A549 (cell line): ENCODE results near the gene SND1. TPM values are rescaled to one million over a fixed set of nuclear protein-coding genes. Genes with fewer than 3 reads are reported as not detected.

Experiments
- ATAC-seq, 2 experiments: fragments of 200-7000 bp in 1 of 2; fragments of >200 bp in 1 of 2; cut with Nextera tagmentation in 1 of 2; cut with Tn5 transposase in 1 of 2; 3 replicates each; pipeline versions ENCODE4 v1.8.0 to v1.9.1; 2018 to 2020; ENCODE audit warnings: mild to moderate bottlenecking in 1 of 2, moderate library complexity in 1 of 2
- CTCF ChIA-PET: fragments of 300-600 bp; sonication (Branson Sonifier 250); formaldehyde crosslinking; extraction: SDS; loops from one replicate; lab custom pipeline; 2021; ENCODE audit warnings: antibody characterized with exemption, inconsistent platforms; lab: Yijun Ruan, JAX
- POLR2A ChIA-PET: fragments of 350-600 bp; formaldehyde crosslinking; extraction: SDS; loops from one replicate; lab custom pipeline; 2021; ENCODE audit warnings: antibody characterized with exemption, inconsistent platforms; lab: Yijun Ruan, JAX
- DNase-seq, 2 experiments: peaks; one replicate each; pipeline versions ENCODE4 v3.0.0 to v3.0.0-alpha.2; 2011 to 2016; ENCODE audit warnings: low read depth in 1 of 2, low spot score in 1 of 2
- FAIRE-seq: peaks from 2 replicates; lab custom pipeline; 2011; peaks lifted over from hg19 to GRCh38; lab: Jason Lieb, UNC
- H3K27ac ChIP-seq, 2 experiments: fragments of >200 bp; sonication (Bioruptor Twin); formaldehyde crosslinking; 3 replicates each; pipeline ENCODE4 v1.5.1; 2016 to 2017
- H3K4me1 ChIP-seq: fragments of >200 bp; sonication (Bioruptor Twin); formaldehyde crosslinking; 3 replicates; pipeline ENCODE4 v1.6.1; 2016
- H3K4me2 ChIP-seq: fragments of >200 bp; sonication (Bioruptor Twin); formaldehyde crosslinking; 3 replicates; pipeline ENCODE4 v1.6.1; 2016
- H3K4me3 ChIP-seq: fragments of >200 bp; sonication (Bioruptor Twin); formaldehyde crosslinking; 3 replicates; pipeline ENCODE4 v1.5.1; 2016
- H3K9me3 ChIP-seq: fragments of >200 bp; sonication (Bioruptor Twin); formaldehyde crosslinking; 3 replicates; pipeline ENCODE4 v1.6.1; 2016
- CTCF ChIP-seq: fragments of >200 bp; sonication (Bioruptor Twin); formaldehyde crosslinking; IDR thresholded peaks from 3 replicates; pipeline ENCODE4 v1.5.1; 2016
- E2F6 ChIP-seq: IDR thresholded peaks from 2 replicates; pipeline ENCODE4 v1.6.1; 2012; ENCODE audit warnings: low read depth, borderline replicate concordance
- EHMT2 ChIP-seq: fragments of 200-600 bp; sonication (generic); IDR thresholded peaks from 2 replicates; pipeline ENCODE4 v1.6.1; 2016; ENCODE audit warnings: antibody characterized with exemption, low read depth, mild to moderate bottlenecking, moderate library complexity
- ELK1 ChIP-seq: fragments of 150-350 bp; IDR thresholded peaks from 2 replicates; pipeline ENCODE4 v1.6.1; 2014; ENCODE audit warnings: low read depth, mild to moderate bottlenecking, low read length
- ESRRA ChIP-seq: fragments of 150-350 bp; IDR thresholded peaks from 2 replicates; pipeline ENCODE4 v1.6.1; 2014; ENCODE audit warnings: mild to moderate bottlenecking, low read length, borderline replicate concordance
- FOXS1 ChIP-seq: fragments of 250-450 bp; sonication (Bioruptor Pico); IDR thresholded peaks from 2 replicates; pipeline ENCODE4 v1.5.0; 2020; ENCODE audit warnings: mild to moderate bottlenecking, moderate library complexity
- HMGXB4 ChIP-seq: fragments of 250-450 bp; sonication (Bioruptor Pico); IDR thresholded peaks from 2 replicates; pipeline ENCODE4 v1.5.0; 2021; ENCODE audit warnings: mild to moderate bottlenecking, moderate library complexity, borderline replicate concordance
- HOXB13 ChIP-seq: fragments of 250-450 bp; sonication (Bioruptor Pico); IDR thresholded peaks from 2 replicates; pipeline ENCODE4 v1.5.0; 2020; ENCODE audit warnings: low read depth, mild to moderate bottlenecking, moderate library complexity
- JUN ChIP-seq, 2 experiments: fragments of >200 bp; sonication (Bioruptor Twin); formaldehyde crosslinking; IDR thresholded peaks; 2 replicates in 1 of 2; 3 replicates in 1 of 2; pipeline ENCODE4 v1.6.1; 2016 to 2017
- KDM5A ChIP-seq: fragments of 200-600 bp; sonication (generic); IDR thresholded peaks from 2 replicates; pipeline ENCODE4 v1.6.1; 2016; ENCODE audit warnings: antibody characterized with exemption, mild to moderate bottlenecking
- MAX ChIP-seq: IDR thresholded peaks from 2 replicates; pipeline ENCODE4 v1.6.1; 2012
- MAZ ChIP-seq: fragments of 150-350 bp; IDR thresholded peaks from 2 replicates; pipeline ENCODE4 v1.6.1; 2014; ENCODE audit warnings: antibody characterized with exemption, low read depth, low read length, borderline replicate concordance
- POLR2A ChIP-seq: IDR thresholded peaks from 2 replicates; pipeline ENCODE4 v1.6.1; 2012; ENCODE audit warnings: mild to moderate bottlenecking, low read length
- POLR2AphosphoS2 ChIP-seq: conservative IDR thresholded peaks from 2 replicates; pipeline ENCODE4 v1.6.1; 2012; ENCODE audit warnings: low read length, improper control_type of control experiment, inconsistent platforms
- RAD21 ChIP-seq, 2 experiments: fragments of >200 bp in 1 of 2; sonication (Bioruptor Twin) in 1 of 2; formaldehyde crosslinking in 1 of 2; IDR thresholded peaks in 1 of 2; conservative IDR thresholded peaks in 1 of 2; 2 replicates in 1 of 2; 3 replicates in 1 of 2; pipeline ENCODE4 v1.6.1; 2012 to 2018; ENCODE audit warnings: inconsistent platforms in 1 of 2
- SMC3 ChIP-seq: fragments of >200 bp; sonication (Bioruptor Twin); formaldehyde crosslinking; IDR thresholded peaks from 3 replicates; pipeline ENCODE4 v1.6.1; 2018; ENCODE audit warnings: inconsistent platforms
- WGBS: methylation state at CpG from one replicate; pipeline ENCODE4 v1.1.6; 2017; ENCODE audit errors: missing lambda C conversion rate; 5-methylcytosine and 5-hydroxymethylcytosine counted together
- polyA plus RNA-seq, 4 experiments: library from polyadenylated mRNA; depleted of rRNA in 3 of 4; stranded (reverse); fragments of >200 nt; fragmentation: RNase III in 1 of 4; extraction: RNeasy Plus Mini Kit Qiagen cat#74134 plus additional on column Dnase treatment in 1 of 4; gene quantifications; 2 replicates in 3 of 4; 3 replicates in 1 of 4; pipeline ENCODE4 v1.2.3, GENCODE V29; 2011 to 2017

SND1 gene
- polyA plus RNA-seq, 2 of the 4 experiments (the other 2 are of a cell fraction): 102 to 138 TPM

GRCh38 chr7:127706766-127707165, 54.8 kb downstream of the SND1 start (continued):
- TF ChIP-seq ESRRA: no peak

- Histone ChIP-seq H3K9me3 (peaks cover 21% of the 10 kb centered on the region), H3K4me1 (peaks cover 10% of the 10 kb centered on the region; the same call in 1 of the 3 replicates), H3K27ac (no peak overlapping the region), H3K4me3 (no peak overlapping the region), H3K4me2 (no peak overlapping the region)
- 93% methylated on average over 1 of the region's 1 CpG for WGBS
- FAIRE-seq (no peak), DNase-seq (no peak), ATAC-seq (no peak)
- ChIA-PET POLR2A (interaction anchor here (0.6 to 0.9 kb wide), 2 partner anchors 14 to 502 kb away, joined by 3 read pairs; no protein-coding TSS in a partner anchor), CTCF (interaction anchor here (0.6 to 5.3 kb wide), 45 partner anchors 7 to 517 kb away, joined by 3 to 81 read pairs (median 4); no protein-coding TSS in a partner anchor)
- no peak for TF ChIP-seq MAZ
- no peak for TF ChIP-seq HMGXB4
- no peak for TF ChIP-seq POLR2A
- TF ChIP-seq KDM5A: no peak
- no peak for TF ChIP-seq HOXB13 (CRISPR knock-in tag)
- no peak for TF ChIP-seq E2F6
- TF ChIP-seq ELK1: no peak
- no peak for TF ChIP-seq JUN (IDR thresholded peaks at IDR 0.05)
These were observed 56.2 kb downstream of the SND1 start for GRCh38 chr7:127708201-127708600.

GRCh38 chr7:127708788-127709187, 56.8 kb downstream of the SND1 start:
- TF ChIP-seq EHMT2 (no peak), POLR2AphosphoS2 (no peak), MAX (no peak), SMC3 (peak; percentile 69), FOXS1 (CRISPR knock-in tag) (no peak), RAD21 (conservative IDR thresholded peaks at IDR 0.05 in 1 of 2, IDR thresholded peaks at IDR 0.05 in 1 of 2) (peak; percentile 79 to 83), CTCF (peak; percentile 85)
- ATAC-seq (peak; percentile 81 to 94), FAIRE-seq (peak; percentile 79), DNase-seq (peak; percentile 33 to 79)
- Histone ChIP-seq H3K4me2 (no peak overlapping the region), H3K9me3 (peaks cover 21% of the 10 kb centered on the region), H3K4me3 (no peak overlapping the region), H3K4me1 (peaks cover 10% of the 10 kb centered on the region; the same call in 1 of the 3 replicates), H3K27ac (no peak overlapping the region)
- ChIA-PET POLR2A (no interaction called here), CTCF (interaction anchor here (0.6 to 5.3 kb wide), 47 partner anchors 8 to 517 kb away, joined by 3 to 81 read pairs (median 4); no protein-coding TSS in a partner anchor)
- 100% methylated on average over 1 of the region's 1 CpG for WGBS
